Astrocyte of the cerebellum (primary cell): ENCODE results near the gene PIGR.

Experiments used
- DNase-seq: peaks from one replicate; pipeline ENCODE4 v3.0.0-alpha.2; 2011; ENCODE audit warnings: low read depth
- H3K4me3 ChIP-seq: 2 replicates; pipeline ENCODE4 v1.5.1; 2011; ENCODE audit warnings: mild to moderate bottlenecking, low read depth, low read length, moderate library complexity
- CTCF ChIP-seq: IDR thresholded peaks from 2 replicates; pipeline ENCODE4 v1.5.1; 2012; ENCODE audit warnings: low read length, low read depth, moderate library complexity, mild to moderate bottlenecking; ENCODE audit errors: missing control alignments
- in situ Hi-C: cut with HindIII; loops from 2 replicates; pipeline ENCODE4 v1.10.0; 2017; ENCODE audit warnings: low sequenced_read_pairs

Gene PIGR

DNA sequence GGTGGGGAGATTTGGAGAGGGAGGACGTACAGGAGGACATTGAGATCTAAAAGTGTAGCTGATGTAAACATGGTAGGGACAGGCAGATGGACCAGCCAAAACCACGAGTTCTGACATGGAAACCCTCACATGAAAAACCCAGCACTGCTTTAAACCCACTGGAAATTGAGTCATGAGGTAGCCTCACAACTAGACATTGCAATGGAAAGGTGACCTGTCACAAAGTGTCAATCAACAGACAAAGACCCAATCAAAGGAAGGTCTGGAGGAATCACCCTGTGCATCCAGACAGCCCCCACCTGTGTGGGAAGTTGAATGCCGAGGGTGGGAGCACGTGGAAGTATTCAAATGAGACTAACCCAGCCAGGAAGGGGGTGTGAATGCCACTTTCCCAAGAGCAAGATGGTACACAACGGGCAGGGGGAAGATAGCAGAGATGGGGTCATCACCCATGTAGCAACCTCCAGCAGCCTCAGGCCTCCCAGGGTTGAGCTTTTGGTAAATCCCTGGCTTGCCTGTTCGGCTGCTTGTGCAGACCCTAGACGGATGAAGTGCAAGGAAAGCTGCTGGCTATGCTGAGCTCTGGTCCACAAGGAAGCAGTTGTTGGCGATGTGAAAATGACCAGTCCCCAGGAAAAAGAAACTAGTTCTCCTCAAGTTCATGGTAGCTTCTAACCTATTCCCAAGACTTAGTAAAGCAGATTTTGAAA lies 30.1 kb downstream of the PIGR start:
- H3K4me3 ChIP-seq: no peak overlapping the region
- no peak for TF ChIP-seq CTCF
- in situ Hi-C loops: loop anchor here (5.0 to 25.0 kb wide), 3 partner anchors 71 to 284 kb away; no protein-coding TSS in a partner anchor

GRCh38 chr1:206915030-206915735 lies 31.1 kb downstream of the PIGR start:
- no peak overlapping the region for H3K4me3 ChIP-seq
- TF ChIP-seq CTCF: no peak
- in situ Hi-C loops: loop anchor here (5.0 to 25.0 kb wide), 3 partner anchors 72 to 283 kb away; no protein-coding TSS in a partner anchor
- no peak for DNase-seq

More for the DNA sequence above, 30.1 kb downstream of the PIGR start:
- DNase-seq: no peak

DNA sequence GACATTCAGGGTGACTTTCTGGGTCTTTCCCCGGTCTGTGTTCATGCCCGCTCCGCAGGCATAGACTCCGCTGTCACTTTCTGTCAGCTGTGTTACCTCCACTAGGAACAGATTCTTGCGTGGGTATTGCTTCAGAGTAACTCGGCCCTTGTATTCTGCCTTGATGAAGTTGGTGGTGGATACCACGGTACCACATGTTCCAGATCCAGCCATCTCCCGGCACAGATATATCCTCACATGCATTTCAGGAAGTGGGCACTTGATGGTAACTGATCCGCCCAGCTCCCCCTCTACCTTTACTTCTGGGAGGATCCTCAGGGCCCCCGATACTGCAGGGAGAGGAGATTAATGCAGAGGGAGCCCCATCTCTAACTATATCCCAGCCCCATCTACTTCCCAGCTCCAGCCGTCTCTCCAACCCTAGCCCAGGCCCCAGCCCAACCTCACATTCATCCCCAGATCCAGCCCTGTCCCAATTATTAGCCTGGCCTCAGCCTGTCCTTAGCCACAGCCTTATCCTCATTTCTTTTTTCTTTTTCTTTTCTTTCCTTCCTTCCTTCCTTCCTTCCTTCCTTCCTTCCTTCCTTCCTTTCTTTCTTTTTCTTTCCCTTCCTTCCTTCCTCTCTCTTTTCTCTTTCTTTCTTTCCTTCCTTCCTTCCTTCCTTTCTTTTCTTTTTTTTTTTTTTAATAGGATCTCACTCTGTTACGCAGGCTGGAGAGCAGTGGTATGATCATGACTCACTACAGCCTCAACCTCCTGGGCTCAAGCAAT lies 32.3 kb downstream of the PIGR start:
- no peak overlapping the region for H3K4me3 ChIP-seq
- DNase-seq: no peak
- in situ Hi-C loops: loop anchor here (25.0 kb wide), 1 partner anchor 177 kb away; no protein-coding TSS in a partner anchor
- no peak for TF ChIP-seq CTCF

DNA sequence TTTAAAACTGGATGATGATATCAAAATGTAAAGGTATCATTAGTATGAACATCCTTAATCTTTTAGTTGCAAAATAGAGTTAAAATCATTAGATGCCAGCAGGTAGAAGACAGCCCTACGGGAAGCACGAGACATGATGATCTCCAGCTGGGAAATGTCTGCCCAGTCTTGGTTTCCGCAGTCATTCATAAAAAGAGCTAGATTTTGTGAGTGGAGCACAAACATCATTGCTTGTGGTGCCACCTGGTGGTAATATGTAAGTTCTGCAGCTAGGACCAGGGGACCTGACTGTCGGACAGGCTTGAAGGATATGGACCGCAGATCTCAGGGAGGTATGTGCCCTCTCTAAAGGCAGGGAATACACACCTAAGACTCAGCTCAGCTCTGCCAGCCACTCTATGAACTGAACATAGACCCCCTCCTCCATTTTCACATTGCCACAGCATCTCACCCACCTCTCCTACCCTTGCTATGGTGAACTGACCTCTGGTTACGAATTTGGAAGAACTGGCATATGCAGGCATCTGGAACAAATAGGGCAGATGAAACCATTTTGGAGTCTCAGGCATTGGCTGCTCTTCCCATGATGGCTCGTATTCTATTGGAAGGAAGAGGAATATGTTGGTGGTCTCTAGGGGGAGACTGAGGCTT lies 33.7 kb downstream of the PIGR start:
- peak; percentile 75 for TF ChIP-seq CTCF
- peak; percentile 63 for DNase-seq
- in situ Hi-C loops: loop anchor here (25.0 kb wide), 1 partner anchor 175 kb away; no protein-coding TSS in a partner anchor
- no peak overlapping the region for H3K4me3 ChIP-seq

GRCh38 chr1:206911064-206911663 lies 35.1 kb downstream of the PIGR start:
- in situ Hi-C loops: loop anchor here (25.0 kb wide), 1 partner anchor 174 kb away; no protein-coding TSS in a partner anchor

More at GRCh38 chr1:206911064-206911663, 35.1 kb downstream of the PIGR start:
- TF ChIP-seq CTCF: peak; percentile 81
- peak; percentile 65 for DNase-seq
- H3K4me3 ChIP-seq: no peak overlapping the region
